H1 (cell line): ENCODE measurements around the gene ASB3. TPM values are rescaled to one million over a fixed set of nuclear protein-coding genes. Genes with fewer than 3 reads are reported as not detected.

ENCODE experiments used
- E2F6 ChIP-seq: IDR thresholded peaks from 2 replicates; pipeline ENCODE4 v1.6.1; 2012; ENCODE audit warnings: inconsistent platforms
- JUN ChIP-seq: IDR thresholded peaks from 2 replicates; pipeline ENCODE4 v1.6.1; 2011; ENCODE audit warnings: low read depth, mild to moderate bottlenecking, improper control_type of control experiment, low read length
- NANOG ChIP-seq: IDR thresholded peaks from 2 replicates; pipeline ENCODE4 v1.6.1; 2011; ENCODE audit warnings: low read length, low read depth, mild to moderate bottlenecking, inconsistent platforms; ENCODE audit not compliant: insufficient read depth, poor library complexity, severe bottlenecking
- NRF1 ChIP-seq: IDR thresholded peaks from 2 replicates; pipeline ENCODE4 v1.6.1; 2011; ENCODE audit warnings: mild to moderate bottlenecking, low read depth, low read length, improper control_type of control experiment
- POLR2AphosphoS5 ChIP-seq: IDR thresholded peaks from 2 replicates; pipeline ENCODE4 v1.6.1; 2011; ENCODE audit warnings: low read depth, low read length
- RFX5 ChIP-seq: IDR thresholded peaks from 2 replicates; pipeline ENCODE4 v1.6.1; 2011; ENCODE audit warnings: low read depth, low read length, improper control_type of control experiment, borderline replicate concordance
- polyA plus RNA-seq, 7 experiments: library from polyadenylated mRNA; depleted of rRNA in 3 of 7; stranded (reverse) in 5 of 7; unstranded in 2 of 7; fragments of >200 nt in 5 of 7; fragments of 200-250 nt in 2 of 7; gene quantifications; 1 replicate in 5 of 7; 2 replicates in 1 of 7; 4 replicates in 1 of 7; pipeline versions ENCODE4 v1.2.1 to v1.2.3, GENCODE V29; 2011 to 2013; ENCODE audit warnings: missing spikeins in 2 of 7, mixed read lengths in 2 of 7
- total RNA-seq: library from RNA; stranded (reverse); fragmentation: NEBNext Ultra II Directional; extraction: Animal tissue kit (Norgen Biotek cat#: 25700); gene quantifications from 2 replicates; pipeline ENCODE4 v1.2.1, GENCODE V29; 2021

Gene ASB3
- total and polyA plus RNA-seq, 2 of the 8 experiments (the other 6 are each of a cell fraction or from before 2014, with no cell fraction given), result 22.6 to 25.4 TPM

- no peak for TF ChIP-seq POLR2AphosphoS5
- TF ChIP-seq NRF1, result no peak
- TF ChIP-seq JUN, result no peak
- TF ChIP-seq NANOG, result no peak
- no peak for TF ChIP-seq E2F6
- TF ChIP-seq RFX5, result no peak
Observed at GRCh38 chr2:53629001-53629400, 157.8 kb downstream of the ASB3 start (continued).
